NCI-H226 (cell line): Measurements from ENCODE around the gene EPHB2.
"Not testable (repeated sequence)": the region's sequence is repeated elsewhere in the genome, so short reads cannot be mapped to it uniquely, and the experiment has no call there.

Experiments
- DNase-seq: peaks from one replicate; pipeline ENCODE4 v3.0.0-alpha.2; 2015

The EPHB2 gene

GRCh38 chr1:22691031-22691753 is 19.4 kb upstream of the EPHB2 start:
- no peak for DNase-seq

- DNase-seq, result no peak
These were observed 16.5 kb upstream of the EPHB2 start for GRCh38 chr1:22694172-22694571.

- no peak for DNase-seq
These were observed 14.0 kb upstream of the EPHB2 start for GRCh38 chr1:22696610-22697009.

- DNase-seq, result no peak
These were observed 12.7 kb upstream of the EPHB2 start for GRCh38 chr1:22697980-22698379.

GRCh38 chr1:22699681-22700520 is 10.7 kb upstream of the EPHB2 start:
- DNase-seq, result no peak

- DNase-seq, result peak; percentile 32
These were observed 8.1 kb upstream of the EPHB2 start for GRCh38 chr1:22702296-22703085.

- peak; percentile 74 for DNase-seq
These were observed 6.1 kb upstream of the EPHB2 start for GRCh38 chr1:22704440-22705067.

- no peak for DNase-seq
These were observed 5.1 kb upstream of the EPHB2 start for GRCh38 chr1:22705586-22705985.

- DNase-seq, result not testable (repeated sequence)
These were observed 4.5 kb upstream of the EPHB2 start for GRCh38 chr1:22706100-22706499.

- no peak for DNase-seq
These were observed 1.9 kb upstream of the EPHB2 start for GRCh38 chr1:22708777-22709176.

- no peak for DNase-seq
These were observed 1.4 kb upstream of the EPHB2 start for GRCh38 chr1:22709227-22709626.

- DNase-seq, result peak; percentile 27
These were observed 543 bp upstream of the EPHB2 start for GRCh38 chr1:22709891-22710700.

- DNase-seq, result no peak
These were observed 432 bp downstream of the EPHB2 start for GRCh38 chr1:22711071-22711470.

GRCh38 chr1:22711591-22712501 is 1.2 kb downstream of the EPHB2 start:
- no peak for DNase-seq

GRCh38 chr1:22712502-22713271 is 2.0 kb downstream of the EPHB2 start:
- DNase-seq, result no peak

GRCh38 chr1:22714455-22714854 is 3.8 kb downstream of the EPHB2 start:
- no peak for DNase-seq

GRCh38 chr1:22717037-22717760 is 6.6 kb downstream of the EPHB2 start:
- DNase-seq, result no peak

- no peak for DNase-seq
These were observed 10.7 kb downstream of the EPHB2 start for GRCh38 chr1:22721122-22721873.
